Testis (tissue), 3 donors: ENCODE data around the gene ERICH2. TPM values are rescaled to one million over a fixed set of nuclear protein-coding genes. Genes with fewer than 3 reads are reported as not detected.

Source experiments
- DNase-seq: peaks from one replicate; pipeline ENCODE4 v3.0.0-alpha.2; 2019
- H3K27ac ChIP-seq, 2 donors: fragments of 200-600 bp; sonication (generic); one replicate each; pipeline ENCODE4 v1.5.1; 2019
- H3K27me3 ChIP-seq: fragments of 200-600 bp; sonication (generic); one replicate; pipeline ENCODE4 v1.5.1; 2019
- H3K36me3 ChIP-seq: fragments of 200-600 bp; sonication (generic); one replicate; pipeline ENCODE4 v1.5.1; 2017; ENCODE audit warnings: low read depth; ENCODE audit errors: missing control alignments
- H3K4me1 ChIP-seq: fragments of 200-600 bp; sonication (generic); one replicate; pipeline ENCODE4 v1.5.1; 2019
- H3K4me3 ChIP-seq, 2 donors: fragments of 200-600 bp; sonication (generic); one replicate each; pipeline ENCODE4 v1.5.1; 2017 to 2019
- H3K9me3 ChIP-seq: fragments of 200-600 bp; sonication (generic); one replicate; pipeline ENCODE4 v1.5.1; 2017
- POLR2A ChIP-seq: fragments of 450-650 bp; IDR thresholded peaks from one replicate; pipeline ENCODE4 v1.6.1; 2017; ENCODE audit warnings: antibody characterized with exemption, mild to moderate bottlenecking, moderate library complexity
- WGBS, 2 donors: methylation state at CpG; one replicate each; pipeline ENCODE4 v1.1.5; 2018; 5-methylcytosine and 5-hydroxymethylcytosine counted together
- intact Hi-C: fragments of 100-400 bp; cut with DNase I; formaldehyde crosslinking; loops from one replicate; pipeline ENCODE4 v1.15.1; 2023; ENCODE audit warnings: low total_unique reads
- polyA plus RNA-seq: library from polyadenylated mRNA; stranded (reverse); fragments of 350-450 nt; fragmentation: Illumina TruSeq; extraction: RNeasy Lipid Tissue Mini Kit (QIAGEN cat#74804); gene quantifications from one replicate; pipeline ENCODE4 v1.2.3, GENCODE V29; 2014; ENCODE audit warnings: low read depth, low replicate concordance; ENCODE audit not compliant: insufficient read depth
- total RNA-seq, 2 donors: library from RNA; depleted of rRNA; stranded (reverse); fragments of >200 nt; gene quantifications; one replicate each; pipeline ENCODE4 v1.2.3, GENCODE V29; 2016
- TF ChIP-seq, protein P1 (sequence below), 3 experiments: fragments of 450-650 bp in 2 of 3; fragments of 200-600 bp in 1 of 3; sonication (generic) in 1 of 3; IDR thresholded peaks; one replicate each; pipeline ENCODE4 v1.5.1; 2016 to 2019; ENCODE audit warnings: antibody characterized with exemption in 3 of 3, mild to moderate bottlenecking in 2 of 3, moderate library complexity in 1 of 3

The ERICH2 gene
- total and polyA plus RNA-seq, 3 donors from 2014 or later: 36.5 to 126 (median 78.8) TPM

DNA sequence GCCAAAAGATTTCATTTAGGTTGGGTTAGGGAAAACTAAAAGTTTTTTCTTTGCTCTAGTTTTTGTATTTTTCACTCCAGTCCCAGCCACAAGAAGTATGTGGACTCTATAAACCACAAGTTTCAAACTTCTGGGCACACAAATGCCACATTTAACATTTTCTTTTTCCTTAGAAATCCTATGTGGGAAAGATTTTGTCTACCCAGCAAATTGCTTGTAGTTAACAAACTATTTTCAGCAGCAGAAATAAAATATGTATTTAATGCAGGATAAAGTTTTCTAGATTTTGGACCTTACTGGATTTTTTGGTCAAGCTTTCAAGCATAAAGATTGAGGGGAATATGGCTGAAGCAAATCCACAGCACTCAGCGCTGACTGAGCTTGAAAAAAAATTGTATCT lies 9.1 kb downstream of the ERICH2 start:
- H3K4me1 ChIP-seq: no peaks in the 10 kb centered on the region
- no peaks in the 10 kb centered on the region for H3K36me3 ChIP-seq
- no peak overlapping the region for H3K4me3 ChIP-seq
- H3K27me3 ChIP-seq: no peaks in the 10 kb centered on the region
- DNase-seq: no peak
- intact Hi-C loops: no loop called here
- no peaks in the 10 kb centered on the region for H3K9me3 ChIP-seq
- 96 to 100% methylated on average over 1 of the region's 1 CpG for WGBS, 2 donors
- H3K27ac ChIP-seq: no peak overlapping the region
- TF ChIP-seq POLR2A: no peak
- TF ChIP-seq, protein P1, sequence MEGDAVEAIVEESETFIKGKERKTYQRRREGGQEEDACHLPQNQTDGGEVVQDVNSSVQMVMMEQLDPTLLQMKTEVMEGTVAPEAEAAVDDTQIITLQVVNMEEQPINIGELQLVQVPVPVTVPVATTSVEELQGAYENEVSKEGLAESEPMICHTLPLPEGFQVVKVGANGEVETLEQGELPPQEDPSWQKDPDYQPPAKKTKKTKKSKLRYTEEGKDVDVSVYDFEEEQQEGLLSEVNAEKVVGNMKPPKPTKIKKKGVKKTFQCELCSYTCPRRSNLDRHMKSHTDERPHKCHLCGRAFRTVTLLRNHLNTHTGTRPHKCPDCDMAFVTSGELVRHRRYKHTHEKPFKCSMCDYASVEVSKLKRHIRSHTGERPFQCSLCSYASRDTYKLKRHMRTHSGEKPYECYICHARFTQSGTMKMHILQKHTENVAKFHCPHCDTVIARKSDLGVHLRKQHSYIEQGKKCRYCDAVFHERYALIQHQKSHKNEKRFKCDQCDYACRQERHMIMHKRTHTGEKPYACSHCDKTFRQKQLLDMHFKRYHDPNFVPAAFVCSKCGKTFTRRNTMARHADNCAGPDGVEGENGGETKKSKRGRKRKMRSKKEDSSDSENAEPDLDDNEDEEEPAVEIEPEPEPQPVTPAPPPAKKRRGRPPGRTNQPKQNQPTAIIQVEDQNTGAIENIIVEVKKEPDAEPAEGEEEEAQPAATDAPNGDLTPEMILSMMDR (IDR thresholded peaks at IDR 0.05): no peak

DNA sequence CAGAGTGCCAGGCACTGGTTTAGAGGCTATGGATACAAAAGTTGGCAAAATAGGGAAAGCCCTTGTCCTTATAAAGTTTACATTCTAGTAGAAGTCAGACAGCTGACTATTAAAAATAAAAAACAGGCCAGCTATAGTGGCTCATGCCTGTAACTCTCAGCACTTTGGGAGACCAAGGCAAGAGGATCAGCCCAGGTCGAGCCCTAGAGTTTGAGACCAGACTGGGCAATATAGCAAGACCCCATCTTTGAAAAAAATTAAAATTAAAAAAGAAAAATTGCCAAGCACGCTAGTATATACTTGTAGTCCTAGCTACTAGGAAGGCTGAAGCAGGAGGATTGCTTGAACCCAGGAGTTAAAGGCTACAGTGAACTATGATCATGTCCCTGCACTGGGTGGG lies 12.5 kb downstream of the ERICH2 start:
- Histone ChIP-seq H3K9me3 (no peaks in the 10 kb centered on the region), H3K4me1 (no peaks in the 10 kb centered on the region), H3K27ac (no peak overlapping the region), H3K4me3 (no peak overlapping the region), H3K27me3 (no peaks in the 10 kb centered on the region), H3K36me3 (no peaks in the 10 kb centered on the region)
- no peak for DNase-seq
- intact Hi-C loops: no loop called here
- 93 to 100% methylated on average over 2 of the region's 2 CpGs for WGBS, 2 donors
- TF ChIP-seq POLR2A: no peak
- TF ChIP-seq, protein P1 (IDR thresholded peaks at IDR 0.05): no peak

DNA sequence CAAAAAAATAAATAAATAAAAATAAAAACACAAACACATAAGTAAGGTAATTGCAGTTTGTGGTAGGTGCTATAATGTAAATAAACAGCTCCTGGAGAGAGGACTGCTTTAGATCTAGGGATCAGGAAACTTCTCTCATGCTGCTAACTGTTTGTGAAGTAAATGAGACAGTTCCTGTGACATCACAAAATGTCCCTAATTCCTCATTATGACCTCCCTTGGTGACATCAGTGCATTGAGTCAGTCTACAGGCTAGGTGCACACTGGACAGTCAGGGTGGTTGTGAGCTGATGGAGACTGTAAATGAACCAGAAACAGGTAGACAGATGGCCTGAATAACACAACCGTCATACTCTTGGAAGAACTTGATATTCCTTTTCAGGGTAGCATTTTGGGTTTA lies 13.4 kb downstream of the ERICH2 start:
- Histone ChIP-seq H3K27ac (no peak overlapping the region), H3K4me1 (no peaks in the 10 kb centered on the region), H3K9me3 (no peaks in the 10 kb centered on the region), H3K27me3 (no peaks in the 10 kb centered on the region), H3K36me3 (no peaks in the 10 kb centered on the region), H3K4me3 (no peak overlapping the region)
- 95 to 100% methylated on average over 1 of the region's 1 CpG for WGBS, 2 donors
- no peak for DNase-seq
- TF ChIP-seq, protein P1 (IDR thresholded peaks at IDR 0.05): no peak
- no peak for TF ChIP-seq POLR2A
- intact Hi-C loops: no loop called here

DNA sequence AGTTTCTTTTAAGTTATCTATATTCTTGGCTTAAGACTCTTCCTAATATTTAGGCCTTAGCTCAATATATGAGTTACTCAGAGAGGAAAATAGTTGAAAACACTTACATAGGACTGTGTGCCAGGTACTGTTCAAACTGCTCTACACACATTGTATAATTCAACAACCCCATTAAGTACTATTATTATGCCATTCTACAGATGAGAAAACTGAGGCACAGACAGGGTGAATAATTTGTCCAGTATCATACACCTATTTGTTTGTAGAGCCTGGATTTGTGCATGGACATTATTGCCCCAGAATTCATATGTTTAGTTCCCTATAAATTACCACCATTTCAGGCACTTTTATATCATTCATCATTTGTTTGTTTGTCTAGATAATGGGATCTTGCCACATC lies 28.8 kb downstream of the ERICH2 start:
- TF ChIP-seq POLR2A: no peak
- TF ChIP-seq, protein P1 (IDR thresholded peaks at IDR 0.05): no peak
- DNase-seq: no peak
- intact Hi-C loops: no loop called here
- no peaks in the 10 kb centered on the region for H3K9me3 ChIP-seq
- H3K4me3 ChIP-seq: no peak overlapping the region
- no peaks in the 10 kb centered on the region for H3K27me3 ChIP-seq
- H3K36me3 ChIP-seq: no peaks in the 10 kb centered on the region
- no peaks in the 10 kb centered on the region for H3K4me1 ChIP-seq
- no peak overlapping the region for H3K27ac ChIP-seq

DNA sequence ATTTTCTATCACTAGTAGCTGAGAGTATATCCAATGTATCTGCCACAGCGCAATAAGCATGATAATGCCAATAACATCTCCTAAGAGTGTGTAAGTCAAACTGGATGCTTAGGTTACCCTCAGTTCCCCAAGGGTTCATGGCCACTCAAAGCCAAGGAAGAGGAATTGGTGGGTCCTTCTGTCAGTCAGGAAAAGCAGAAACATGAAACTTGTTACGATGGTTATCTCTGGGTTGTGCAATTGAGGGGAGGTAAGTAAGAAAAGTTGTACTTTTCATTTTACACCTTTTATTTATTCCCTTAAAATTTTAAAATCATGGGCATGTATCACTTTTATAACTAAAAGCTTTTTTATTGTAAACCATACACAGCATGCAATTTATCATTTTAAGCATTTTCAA lies 36.4 kb downstream of the ERICH2 start:
- intact Hi-C loops: no loop called here

More for the DNA sequence above, 36.4 kb downstream of the ERICH2 start:
- 93 to 96% methylated on average over 2 of the region's 2 CpGs for WGBS, 2 donors
- H3K4me3 ChIP-seq: no peak overlapping the region
- H3K27ac ChIP-seq: no peak overlapping the region
- no peaks in the 10 kb centered on the region for H3K27me3 ChIP-seq
- no peak for DNase-seq
- no peaks in the 10 kb centered on the region for H3K4me1 ChIP-seq
- TF ChIP-seq, protein P1 (IDR thresholded peaks at IDR 0.05): no peak
- TF ChIP-seq POLR2A: no peak
- no peaks in the 10 kb centered on the region for H3K9me3 ChIP-seq
- H3K36me3 ChIP-seq: no peaks in the 10 kb centered on the region
